22Rv1 (cell line): ENCODE results near the gene HPCAL4.

Experiments used
- H3K27ac ChIP-seq: fragments of 450-650 bp; 2 replicates; pipeline ENCODE4 v1.5.1; 2017
- ZFX ChIP-seq: fragments of 450-650 bp; IDR thresholded peaks from 2 replicates; pipeline ENCODE4 v1.6.1; 2017; ENCODE audit warnings: antibody characterized with exemption, borderline replicate concordance
- TF ChIP-seq, protein P1 (sequence below): fragments of 450-650 bp; IDR thresholded peaks from 2 replicates; pipeline ENCODE4 v1.5.1; 2017; ENCODE audit warnings: mild to moderate bottlenecking

Gene HPCAL4

DNA sequence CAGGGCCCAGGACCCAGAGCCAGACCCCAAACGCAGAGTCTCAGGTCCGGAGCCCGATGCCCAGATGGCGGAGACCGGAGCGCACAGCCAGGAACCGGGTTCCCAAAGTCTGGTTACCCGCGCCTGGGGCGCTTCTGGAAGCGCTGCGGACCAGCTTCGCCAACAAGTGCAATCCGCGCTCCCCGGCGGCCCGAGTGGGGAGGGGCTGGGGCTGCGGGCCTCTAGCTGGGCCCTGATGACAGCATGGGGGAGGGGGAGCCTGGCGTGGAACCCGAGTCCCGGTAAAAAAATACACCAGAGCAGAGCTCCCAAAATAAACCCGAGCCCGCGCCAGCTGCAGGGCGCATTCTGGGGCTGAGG lies 19.8 kb downstream of the HPCAL4 start:
- TF ChIP-seq, protein P1, sequence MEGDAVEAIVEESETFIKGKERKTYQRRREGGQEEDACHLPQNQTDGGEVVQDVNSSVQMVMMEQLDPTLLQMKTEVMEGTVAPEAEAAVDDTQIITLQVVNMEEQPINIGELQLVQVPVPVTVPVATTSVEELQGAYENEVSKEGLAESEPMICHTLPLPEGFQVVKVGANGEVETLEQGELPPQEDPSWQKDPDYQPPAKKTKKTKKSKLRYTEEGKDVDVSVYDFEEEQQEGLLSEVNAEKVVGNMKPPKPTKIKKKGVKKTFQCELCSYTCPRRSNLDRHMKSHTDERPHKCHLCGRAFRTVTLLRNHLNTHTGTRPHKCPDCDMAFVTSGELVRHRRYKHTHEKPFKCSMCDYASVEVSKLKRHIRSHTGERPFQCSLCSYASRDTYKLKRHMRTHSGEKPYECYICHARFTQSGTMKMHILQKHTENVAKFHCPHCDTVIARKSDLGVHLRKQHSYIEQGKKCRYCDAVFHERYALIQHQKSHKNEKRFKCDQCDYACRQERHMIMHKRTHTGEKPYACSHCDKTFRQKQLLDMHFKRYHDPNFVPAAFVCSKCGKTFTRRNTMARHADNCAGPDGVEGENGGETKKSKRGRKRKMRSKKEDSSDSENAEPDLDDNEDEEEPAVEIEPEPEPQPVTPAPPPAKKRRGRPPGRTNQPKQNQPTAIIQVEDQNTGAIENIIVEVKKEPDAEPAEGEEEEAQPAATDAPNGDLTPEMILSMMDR = no peak
- TF ChIP-seq ZFX = no peak

DNA sequence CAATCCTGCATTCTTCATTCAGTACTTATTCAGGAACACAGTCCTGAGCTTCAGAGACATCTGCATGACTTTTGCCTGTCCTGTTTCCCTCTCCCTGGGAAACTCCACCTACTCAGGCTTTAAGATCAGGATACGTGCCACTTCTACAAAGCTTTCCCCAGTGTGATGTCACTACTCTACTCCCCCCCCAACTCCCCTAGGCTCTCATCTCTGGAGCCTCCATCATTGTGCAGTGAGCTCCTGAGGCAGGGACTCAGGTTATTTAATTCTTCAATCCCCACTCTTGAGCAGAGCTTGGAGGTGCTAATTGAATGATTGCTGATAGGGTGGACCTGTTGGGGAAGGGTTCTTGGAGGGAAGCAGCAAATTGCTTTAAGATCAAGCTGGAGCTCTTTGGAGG lies 20.5 kb downstream of the HPCAL4 start:
- no peak overlapping the region for H3K27ac ChIP-seq
- TF ChIP-seq, protein P1 = no peak
- TF ChIP-seq ZFX = no peak

More for the DNA sequence above, 19.8 kb downstream of the HPCAL4 start:
- no peak overlapping the region for H3K27ac ChIP-seq

- H3K27ac ChIP-seq = no peak overlapping the region
- TF ChIP-seq, protein P1 = no peak
- no peak for TF ChIP-seq ZFX
Measured at GRCh38 chr1:39668894-39669293, 22.3 kb downstream of the HPCAL4 start.

DNA sequence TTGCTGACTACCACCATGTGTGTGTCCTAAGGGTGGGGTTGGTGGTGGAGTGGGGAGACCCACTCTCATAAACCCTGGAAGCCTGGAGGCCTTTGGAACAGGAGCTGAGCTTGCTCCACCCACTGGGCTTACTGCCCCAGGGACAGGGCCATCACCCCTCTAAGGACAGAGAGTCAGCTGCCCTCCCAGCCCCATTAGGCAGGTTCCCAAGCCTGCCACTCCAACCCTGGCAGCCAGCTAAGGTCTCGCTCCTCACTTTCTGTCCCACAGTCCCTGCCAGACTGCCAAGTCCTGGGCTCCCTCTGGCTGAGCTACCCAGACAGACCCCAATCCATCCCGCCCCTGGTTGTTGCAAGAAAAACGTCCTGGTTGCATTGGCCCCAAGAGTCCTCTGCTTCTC lies 23.1 kb downstream of the HPCAL4 start:
- H3K27ac ChIP-seq = no peak overlapping the region
- TF ChIP-seq ZFX = no peak
- TF ChIP-seq, protein P1 = no peak

DNA sequence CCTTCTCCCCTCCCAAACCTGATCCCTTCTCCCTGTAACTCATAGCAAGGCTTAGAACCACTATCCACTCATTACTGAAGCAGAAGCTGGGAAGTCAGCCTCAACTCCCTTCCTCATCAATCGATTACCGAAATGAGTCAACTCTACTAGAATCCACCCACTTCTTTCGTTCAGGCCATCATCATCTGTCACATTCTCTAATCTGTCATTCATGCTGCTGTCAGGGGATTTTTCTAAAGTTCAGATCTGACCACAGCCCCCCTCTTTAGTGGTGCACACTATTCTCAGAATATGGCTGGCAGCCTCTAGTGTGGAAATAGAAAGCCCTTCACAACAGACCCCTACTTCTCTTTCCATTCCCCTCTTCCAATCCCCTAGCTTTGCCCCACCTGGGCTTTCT lies 24.5 kb downstream of the HPCAL4 start:
- TF ChIP-seq, protein P1 = no peak
- TF ChIP-seq ZFX = no peak
- no peak overlapping the region for H3K27ac ChIP-seq

DNA sequence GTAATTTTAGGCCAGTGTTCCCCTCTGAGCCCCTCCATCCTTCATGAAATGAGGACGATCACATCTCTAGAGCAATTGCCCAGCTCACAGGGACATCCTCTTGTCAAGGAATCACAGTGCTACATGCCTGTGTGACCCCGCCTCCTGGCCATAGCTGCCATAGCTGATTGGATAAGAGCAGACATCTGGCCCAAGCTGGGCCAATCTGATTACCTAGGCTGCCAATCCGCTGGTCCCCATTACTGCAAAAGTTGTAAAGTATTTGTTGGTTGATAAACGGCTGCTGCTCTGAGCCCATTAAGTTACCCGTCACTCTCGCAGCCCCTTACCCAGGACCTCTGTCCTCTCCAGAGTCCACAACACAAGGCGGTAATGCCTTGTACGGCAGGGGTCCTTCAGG lies 27.7 kb downstream of the HPCAL4 start:
- H3K27ac ChIP-seq = no peak overlapping the region
- TF ChIP-seq, protein P1 = no peak
- TF ChIP-seq ZFX = no peak

DNA sequence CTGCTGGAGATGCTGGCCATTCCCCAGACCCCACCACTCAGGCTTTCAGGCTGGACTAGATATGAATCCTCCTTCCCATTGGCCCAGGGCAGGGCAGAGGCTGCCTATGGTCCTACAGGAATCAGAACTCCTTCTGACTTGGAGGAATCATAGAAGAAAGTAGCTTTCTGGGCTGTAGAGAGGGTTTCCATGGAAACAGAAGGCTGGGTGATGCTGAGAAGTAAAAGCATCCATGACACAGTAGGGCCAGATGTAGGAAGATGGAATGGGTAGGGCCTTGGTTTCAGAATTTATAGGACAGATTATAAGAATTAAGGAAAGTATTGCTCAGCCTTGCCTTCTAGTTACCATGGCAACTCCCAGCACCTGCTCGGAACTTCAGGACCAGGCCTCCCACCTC lies 28.4 kb downstream of the HPCAL4 start:
- no peak overlapping the region for H3K27ac ChIP-seq
- no peak for TF ChIP-seq ZFX

- H3K27ac ChIP-seq = no peak overlapping the region
- no peak for TF ChIP-seq ZFX
- TF ChIP-seq, protein P1 = no peak
Measured at GRCh38 chr1:39659538-39659937, 31.7 kb downstream of the HPCAL4 start.
